A673 (cell line): ENCODE data around the gene CELF4.

Experiments
- CTCF ChIP-seq: fragments of 300-800, 200-600 bp; sonication (generic); conservative IDR thresholded peaks from 2 replicates; pipeline ENCODE4 v1.5.1; 2017; ENCODE audit warnings: low read depth, mild to moderate bottlenecking, antibody characterized with exemption, low read length, moderate library complexity, mixed read lengths
- EZH2 ChIP-seq: fragments of 200-600 bp; sonication (generic); IDR thresholded peaks from 2 replicates; pipeline ENCODE4 v1.6.1; 2017; ENCODE audit warnings: borderline replicate concordance, low read depth, mild to moderate bottlenecking, mixed read lengths, antibody characterized with exemption, low read length; ENCODE audit not compliant: poor library complexity, severe bottlenecking

- TF ChIP-seq CTCF (no peak), EZH2 (no peak)
Observed at GRCh38 chr18:37611614-37612279, 46.1 kb upstream of the CELF4 start.
